ENCODE measurements around the gene UGGT2.
A peak's percentile ranks its signal among the peaks of the same experiment; 100 is the strongest.
"Not testable (repeated sequence)": the region's sequence is repeated elsewhere in the genome, so short reads cannot be mapped to it uniquely, and the experiment has no call there.

Gene UGGT2

GRCh38 chr13:95788100-95788463, 265.1 kb downstream of the UGGT2 start:
- DNase-seq, result no peak

GRCh38 chr13:95787356-95788099, 265.7 kb downstream of the UGGT2 start:
- no peak for DNase-seq

GRCh38 chr13:95784900-95785290, 268.3 kb downstream of the UGGT2 start:
- no peak for DNase-seq

GRCh38 chr13:95784161-95784899, 268.9 kb downstream of the UGGT2 start:
- peak; percentile 56 for DNase-seq

- no peak for DNase-seq
These were observed 269.5 kb downstream of the UGGT2 start for GRCh38 chr13:95783747-95784146.

GRCh38 chr13:95781940-95782339, 271.3 kb downstream of the UGGT2 start:
- not testable (repeated sequence) for DNase-seq

- no peak for DNase-seq
These were observed 272.2 kb downstream of the UGGT2 start for GRCh38 chr13:95781016-95781415.

- no peak for DNase-seq
These were observed 273.7 kb downstream of the UGGT2 start for GRCh38 chr13:95779522-95779921.

- no peak for DNase-seq
These were observed 281.3 kb downstream of the UGGT2 start for GRCh38 chr13:95771905-95772304.

GRCh38 chr13:95763601-95764000, 289.6 kb downstream of the UGGT2 start:
- DNase-seq, result peak; percentile 20

GRCh38 chr13:95762626-95763025, 290.6 kb downstream of the UGGT2 start:
- not testable (repeated sequence) for DNase-seq

GRCh38 chr13:95756072-95756471, 297.1 kb downstream of the UGGT2 start:
- no peak for DNase-seq

GRCh38 chr13:95754069-95754468, 299.1 kb downstream of the UGGT2 start:
- no peak for DNase-seq

GRCh38 chr13:95752677-95753076, 300.5 kb downstream of the UGGT2 start:
- no peak for DNase-seq
